Muscle layer of colon (tissue), 2 donors: ENCODE measurements around the gene RETREG1.

ENCODE experiments used
- H3K27ac ChIP-seq: one replicate; pipeline ENCODE4 v1.7.0; 2013; ENCODE audit warnings: low read depth, mild to moderate bottlenecking, low read length, moderate library complexity
- H3K27me3 ChIP-seq, 2 donors: one replicate each; pipeline ENCODE4 v1.7.0; 2013; ENCODE audit warnings: low read length in 2 of 2, mild to moderate bottlenecking in 2 of 2; ENCODE audit not compliant: insufficient read depth in 2 of 2, control insufficient read depth in 1 of 2
- H3K36me3 ChIP-seq: one replicate; pipeline ENCODE4 v1.7.0; 2013; ENCODE audit warnings: mild to moderate bottlenecking, low read length; ENCODE audit not compliant: insufficient read depth
- H3K4me1 ChIP-seq: one replicate; pipeline ENCODE4 v1.7.0; 2013; ENCODE audit warnings: mild to moderate bottlenecking, low read length; ENCODE audit not compliant: insufficient read depth
- H3K4me3 ChIP-seq, 2 donors: one replicate each; pipeline ENCODE4 v1.7.0; 2013; ENCODE audit warnings: low read length in 2 of 2, low read depth in 1 of 2, mild to moderate bottlenecking in 1 of 2, moderate library complexity in 1 of 2
- H3K9ac ChIP-seq: one replicate; pipeline ENCODE4 v1.7.0; 2013; ENCODE audit warnings: low read length
- H3K9me3 ChIP-seq: one replicate; pipeline ENCODE4 v1.7.0; 2013; ENCODE audit warnings: mild to moderate bottlenecking, low read length
- donor health status: abdominal sarcoma.
- donor health status: Adenocarcinoma of cecum.

Gene RETREG1

GRCh38 chr5:16427587-16427986, 189.2 kb downstream of the RETREG1 start:
- Histone ChIP-seq H3K4me3 (no peak overlapping the region), H3K4me1 (no peaks in the 10 kb centered on the region), H3K9me3 (no peaks in the 10 kb centered on the region), H3K27ac (no peak overlapping the region), H3K9ac (no peak overlapping the region), H3K36me3 (no peaks in the 10 kb centered on the region), H3K27me3 (no peaks in the 10 kb centered on the region)
